GM21825 (cell line): ENCODE measurements around the gene SWI5.
A peak's percentile ranks its signal among the peaks of the same experiment; 100 is the strongest.

Source experiments
- ATAC-seq: cut with Tn5 transposase; IDR thresholded peaks from one replicate; pipeline ENCODE4 v1.9.1; 2021; ENCODE audit warnings: mild to moderate bottlenecking, moderate library complexity; ENCODE audit not compliant: unreplicated experiment

SWI5 gene

GRCh38 chr9:128314697-128315096 lies 38.6 kb downstream of the SWI5 start:
- no peak for ATAC-seq

DNA sequence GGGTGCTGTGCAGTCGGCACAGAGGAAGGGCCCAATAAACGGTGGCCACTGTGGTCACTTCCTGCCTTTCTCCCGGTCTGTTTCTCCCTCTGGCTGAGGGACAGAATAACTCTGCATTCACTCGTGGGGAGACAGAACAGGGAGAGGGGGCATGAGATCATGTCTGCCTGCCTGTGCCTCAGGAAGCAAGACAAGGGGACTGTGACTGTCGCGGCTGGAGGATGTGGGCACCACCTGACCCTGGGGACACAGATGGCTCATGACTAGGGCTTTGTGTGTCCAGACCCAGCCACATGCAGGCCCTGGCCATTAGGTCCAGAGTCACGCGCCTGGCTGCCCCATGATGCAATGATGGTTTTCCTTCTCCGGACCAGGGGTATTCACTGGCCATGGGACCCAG lies 40.3 kb downstream of the SWI5 start:
- no peak for ATAC-seq

GRCh38 chr9:128317629-128318028 lies 41.6 kb downstream of the SWI5 start:
- ATAC-seq: no peak

GRCh38 chr9:128321343-128321742 lies 45.3 kb downstream of the SWI5 start:
- no peak for ATAC-seq

GRCh38 chr9:128321879-128322403 lies 45.9 kb downstream of the SWI5 start:
- peak; percentile 19 for ATAC-seq

DNA sequence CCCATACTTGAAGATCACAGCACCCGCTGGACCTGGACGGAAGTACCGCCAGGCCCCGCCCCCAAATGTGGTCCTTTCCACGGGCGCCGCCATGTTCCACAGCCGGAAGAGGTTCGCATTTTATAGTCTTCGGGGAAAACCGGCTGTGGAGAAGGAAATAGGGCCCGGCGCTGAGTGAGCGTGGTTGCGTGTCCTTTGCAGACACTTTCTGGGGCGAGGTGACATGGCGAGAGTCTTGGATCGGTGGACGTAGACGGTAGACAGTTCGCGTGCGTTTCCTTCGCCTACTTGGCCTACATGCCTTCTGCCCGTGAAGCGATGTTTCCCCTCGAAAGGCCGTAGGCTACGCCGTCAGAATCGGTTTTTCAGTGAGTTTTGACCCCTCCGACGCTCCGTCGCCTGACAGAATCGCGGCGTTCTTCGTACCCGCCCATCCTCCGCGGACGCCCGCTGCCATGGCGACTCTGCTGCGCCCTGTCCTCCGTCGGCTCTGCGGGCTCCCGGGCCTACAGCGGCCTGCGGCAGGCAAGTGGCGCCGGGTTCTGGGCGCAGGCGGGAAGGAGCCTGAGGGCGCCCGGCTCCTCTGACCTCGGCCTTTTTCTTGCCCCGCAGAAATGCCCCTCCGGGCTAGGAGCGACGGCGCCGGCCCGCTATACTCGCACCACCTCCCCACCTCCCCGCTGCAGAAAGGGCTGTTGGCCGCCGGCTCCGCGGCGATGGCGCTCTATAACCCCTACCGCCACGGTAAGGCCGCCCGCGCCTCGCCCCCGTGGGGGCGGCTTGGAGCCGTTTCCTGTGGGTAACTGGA lies 46.5 kb downstream of the SWI5 start, which contains the start of the genes COQ4 and TRUB2:
Gene COQ4, plus strand, starts transcription at position 436 of the 808 bp plus-strand sequence. Its CDS starts 20 bp downstream, at position 456.
Gene TRUB2, minus strand, starts transcription at position 44 of the 808 bp plus-strand sequence. Its CDS starts 39 bp downstream, at position 5.
- ATAC-seq: peak; percentile 71

DNA sequence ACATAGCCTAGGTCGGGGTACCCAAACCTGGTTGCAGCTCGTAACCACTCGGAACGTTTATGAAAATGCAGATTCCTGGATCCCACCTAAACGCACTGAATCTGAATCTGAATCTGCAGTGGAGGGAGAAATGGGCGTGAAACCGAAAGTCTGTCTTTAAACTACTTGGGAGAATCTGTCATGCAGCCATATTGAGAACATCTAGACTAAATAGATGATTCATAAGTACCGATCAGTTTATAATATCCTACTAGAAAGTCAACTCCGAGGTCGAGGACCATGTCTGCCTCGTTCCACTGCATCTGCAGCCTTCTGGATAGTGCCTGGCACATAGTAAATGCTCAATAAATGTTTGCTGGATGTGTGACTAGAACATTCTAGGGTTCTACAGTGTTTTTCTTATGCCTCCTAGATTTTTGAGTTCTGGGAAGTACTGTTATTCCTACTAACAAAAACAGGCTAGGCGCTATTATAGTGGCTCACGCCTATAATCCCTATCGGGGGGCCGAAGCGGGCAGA lies 47.2 kb downstream of the SWI5 start:
- peak; percentile 5 for ATAC-seq

GRCh38 chr9:128323791-128324190 lies 47.7 kb downstream of the SWI5 start:
- no peak for ATAC-seq

- ATAC-seq: no peak
These were observed 48.3 kb downstream of the SWI5 start for GRCh38 chr9:128324401-128324800.

DNA sequence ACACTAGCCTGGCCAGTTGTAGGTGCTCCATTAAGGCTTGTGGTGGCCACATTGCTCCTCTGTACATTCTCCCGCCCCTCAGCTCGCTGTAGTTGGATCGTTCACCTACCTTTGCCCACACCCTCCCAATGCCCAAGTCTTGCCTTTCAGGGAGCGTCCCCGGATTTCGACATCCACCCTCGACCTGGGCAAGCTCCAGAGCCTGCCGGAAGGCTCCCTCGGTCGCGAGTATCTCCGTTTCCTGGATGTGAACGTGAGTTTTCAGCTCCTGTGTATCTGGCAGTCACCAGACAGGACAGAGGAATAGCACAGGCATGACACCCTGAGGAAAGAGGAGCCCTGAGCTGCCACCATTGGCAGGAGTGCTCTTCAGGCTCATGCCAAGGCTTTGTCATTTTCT lies 49.6 kb downstream of the SWI5 start:
- ATAC-seq: no peak

DNA sequence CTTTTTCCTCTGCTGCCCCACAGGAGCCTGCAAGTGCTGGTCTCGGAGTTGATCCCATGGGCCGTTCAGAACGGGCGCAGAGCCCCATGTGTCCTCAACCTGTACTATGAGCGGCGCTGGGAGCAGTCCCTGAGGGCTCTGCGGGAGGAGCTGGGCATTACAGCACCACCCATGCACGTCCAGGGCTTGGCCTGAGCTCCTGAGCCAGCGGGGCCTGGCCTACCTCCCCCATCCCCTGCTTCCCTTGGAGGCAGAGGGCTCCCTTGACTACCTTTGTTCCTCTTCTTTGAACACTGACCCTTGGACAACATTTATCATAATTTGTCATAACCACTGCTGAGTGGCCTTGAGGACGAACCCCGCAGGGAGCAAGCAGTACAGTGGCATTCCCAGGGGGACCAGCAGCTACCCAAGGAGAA lies 57.4 kb downstream of the SWI5 start:
- no peak for ATAC-seq

- ATAC-seq: no peak
These were observed 59.1 kb downstream of the SWI5 start for GRCh38 chr9:128335161-128335560.

- ATAC-seq: no peak
These were observed 59.8 kb downstream of the SWI5 start for GRCh38 chr9:128335914-128336313.

DNA sequence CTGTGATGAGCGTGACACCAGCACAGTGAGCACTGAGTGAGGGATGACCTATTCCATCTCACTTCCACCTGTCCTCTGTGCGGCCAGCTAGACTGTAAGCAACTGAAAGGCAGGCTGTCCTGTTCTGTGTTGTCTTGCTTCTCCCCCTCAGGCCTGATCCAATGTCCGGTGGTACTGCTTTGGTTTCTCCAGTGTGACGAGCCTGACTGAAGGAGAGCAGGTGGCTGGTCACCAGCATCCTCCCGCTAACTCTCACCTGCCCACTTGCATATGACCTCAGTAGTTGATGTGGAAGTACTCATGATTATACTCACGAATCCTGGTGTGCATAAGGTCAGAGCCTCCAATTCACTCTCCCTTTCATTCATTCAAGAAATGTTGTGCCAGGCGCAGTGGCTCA lies 61.9 kb downstream of the SWI5 start:
- ATAC-seq: no peak
